HG03521 (cell line): ENCODE data around the gene AKT3.
"Not testable (repeated sequence)": the region's sequence is repeated elsewhere in the genome, so short reads cannot be mapped to it uniquely, and the experiment has no call there.

Experiments used
- ATAC-seq: cut with Tn5 transposase; IDR thresholded peaks from one replicate; pipeline ENCODE4 v1.9.1; 2021; ENCODE audit warnings: mild to moderate bottlenecking, moderate library complexity; ENCODE audit not compliant: unreplicated experiment

Gene AKT3

GRCh38 chr1:243842161-243842560 lies 7.9 kb downstream of the AKT3 start:
- ATAC-seq: no peak

- no peak for ATAC-seq
Measured at GRCh38 chr1:243841507-243841906, 8.5 kb downstream of the AKT3 start.

GRCh38 chr1:243837907-243838535 lies 12.0 kb downstream of the AKT3 start:
- no peak for ATAC-seq

- ATAC-seq: no peak
Measured at GRCh38 chr1:243834130-243834529, 15.9 kb downstream of the AKT3 start.

GRCh38 chr1:243831463-243831862 lies 18.6 kb downstream of the AKT3 start:
- no peak for ATAC-seq

GRCh38 chr1:243827206-243827605 lies 22.8 kb downstream of the AKT3 start:
- ATAC-seq: no peak

- not testable (repeated sequence) for ATAC-seq
Measured at GRCh38 chr1:243824907-243825306, 25.1 kb downstream of the AKT3 start.

- ATAC-seq: no peak
Measured at GRCh38 chr1:243821177-243821680, 28.8 kb downstream of the AKT3 start.

- ATAC-seq: no peak
Measured at GRCh38 chr1:243819438-243819839, 30.6 kb downstream of the AKT3 start.

- ATAC-seq: no peak
Measured at GRCh38 chr1:243818978-243819377, 31.1 kb downstream of the AKT3 start.

- no peak for ATAC-seq
Measured at GRCh38 chr1:243814718-243815117, 35.3 kb downstream of the AKT3 start.

- ATAC-seq: not testable (repeated sequence)
Measured at GRCh38 chr1:243807346-243807745, 42.7 kb downstream of the AKT3 start.

- ATAC-seq: no peak
Measured at GRCh38 chr1:243806310-243806709, 43.7 kb downstream of the AKT3 start.

GRCh38 chr1:243802736-243803135 lies 47.3 kb downstream of the AKT3 start:
- ATAC-seq: no peak

- no peak for ATAC-seq
Measured at GRCh38 chr1:243801378-243801777, 48.7 kb downstream of the AKT3 start.

GRCh38 chr1:243799908-243800307 lies 50.1 kb downstream of the AKT3 start:
- ATAC-seq: no peak

GRCh38 chr1:243798726-243799125 lies 51.3 kb downstream of the AKT3 start:
- ATAC-seq: no peak

GRCh38 chr1:243796016-243796415 lies 54.0 kb downstream of the AKT3 start:
- no peak for ATAC-seq

- no peak for ATAC-seq
Measured at GRCh38 chr1:243793298-243793697, 56.7 kb downstream of the AKT3 start.

GRCh38 chr1:243792891-243793290 lies 57.2 kb downstream of the AKT3 start:
- no peak for ATAC-seq

GRCh38 chr1:243792401-243792800 lies 57.6 kb downstream of the AKT3 start:
- no peak for ATAC-seq

- no peak for ATAC-seq
Measured at GRCh38 chr1:243791586-243792267, 58.3 kb downstream of the AKT3 start.
